GM12878 (cell line): ENCODE results near the gene IL16. TPM values are rescaled to one million over a fixed set of nuclear protein-coding genes. Genes with fewer than 3 reads are reported as not detected.

Experiments
- ATAC-seq: fragments of 200-7000 bp; cut with Tn5 transposase; 3 replicates; pipeline ENCODE4 v1.9.1; 2020; ENCODE audit warnings: mild to moderate bottlenecking, moderate library complexity
- BruUV-seq: library from RNA; stranded (reverse); fragments of 400-500 nt; replicated peaks from 2 replicates; lab custom pipeline; 2021; lab: Mats Ljungman, UMichigan
- CTCF ChIA-PET: fragments of 300-600 bp; sonication (Branson Sonifier 250); formaldehyde crosslinking; extraction: SDS; loops from one replicate; lab custom pipeline; 2021; ENCODE audit warnings: inconsistent platforms; lab: Yijun Ruan, JAX
- POLR2A ChIA-PET: fragments of 350-600 bp; formaldehyde crosslinking; extraction: SDS; loops from one replicate; lab custom pipeline; 2021; ENCODE audit warnings: inconsistent platforms; lab: Charles Lee
- RAD21 ChIA-PET: fragments of 300-600 bp; sonication (Branson Sonifier 250); formaldehyde crosslinking; loops from one replicate; lab custom pipeline; 2023; ENCODE audit warnings: antibody characterized with exemption; ENCODE audit not compliant: unreplicated experiment; lab: Charles Lee
- SMC1A ChIA-PET: fragments of 300-600 bp; sonication (Branson Sonifier 250); formaldehyde crosslinking; loops from one replicate; lab custom pipeline; 2023; ENCODE audit not compliant: unreplicated experiment, uncharacterized antibody; lab: Charles Lee
- DNase-seq: peaks from one replicate; pipeline ENCODE4 v3.0.0-alpha.2; 2011; ENCODE audit warnings: low read depth, low spot score
- FAIRE-seq: peaks from 3 replicates; lab custom pipeline; 2011; peaks lifted over from hg19 to GRCh38; lab: Jason Lieb, UNC
- H2AFZ ChIP-seq: 2 replicates; pipeline ENCODE4 v1.6.0; 2011; ENCODE audit warnings: low read depth, low read length, control low read depth; ENCODE audit not compliant: control insufficient read depth
- H3K27ac ChIP-seq: 2 replicates; pipeline ENCODE4 v1.5.1; 2011; ENCODE audit warnings: control low read depth; ENCODE audit not compliant: control insufficient read depth, insufficient read depth
- H3K27me3 ChIP-seq, 2 experiments: replicated peaks in 1 of 2; 2 replicates each; pipeline versions ENCODE4 v1.6.0 to v1.6.1; 2011; ENCODE audit warnings: low read length in 1 of 2; ENCODE audit not compliant: control insufficient read depth in 2 of 2, insufficient read depth in 2 of 2
- H3K36me3 ChIP-seq, 2 experiments: 2 replicates each; pipeline ENCODE4 v1.5.1; 2011; ENCODE audit warnings: low read length in 1 of 2; ENCODE audit not compliant: control insufficient read depth in 2 of 2, insufficient read depth in 2 of 2
- H3K4me1 ChIP-seq: 2 replicates; pipeline ENCODE4 v1.6.1; 2011; ENCODE audit warnings: mild to moderate bottlenecking, low read length, moderate library complexity, mixed read lengths; ENCODE audit not compliant: control insufficient read depth, insufficient read depth
- H3K4me2 ChIP-seq: 2 replicates; pipeline ENCODE4 v1.6.0; 2011; ENCODE audit warnings: control low read depth; ENCODE audit not compliant: control insufficient read depth, insufficient read depth
- H3K4me3 ChIP-seq: fragments of 200-600 bp; sonication (generic); 2 replicates; pipeline ENCODE4 v1.5.1; 2016
- H3K79me2 ChIP-seq: 2 replicates; pipeline ENCODE4 v1.6.0; 2011; ENCODE audit warnings: low read length; ENCODE audit not compliant: control insufficient read depth, insufficient read depth
- H3K9ac ChIP-seq: 2 replicates; pipeline ENCODE4 v1.8.0; 2011; ENCODE audit warnings: low read length, control low read depth, mixed read lengths; ENCODE audit not compliant: control insufficient read depth, insufficient read depth
- H3K9me3 ChIP-seq: replicated peaks from 3 replicates; pipeline ENCODE4 v1.5.1; 2011; ENCODE audit warnings: mild to moderate bottlenecking, low read length; ENCODE audit not compliant: control insufficient read depth, insufficient read depth
- H4K20me1 ChIP-seq: 2 replicates; pipeline ENCODE4 v1.6.0; 2011; ENCODE audit not compliant: control insufficient read depth, insufficient read depth
- PBX3 ChIP-seq: IDR thresholded peaks from 2 replicates; pipeline ENCODE4 v1.6.1; 2011; ENCODE audit warnings: mild to moderate bottlenecking, low read depth, low read length, moderate library complexity; ENCODE audit not compliant: insufficient replicate concordance
- SUZ12 ChIP-seq: fragments of 200-600 bp; sonication (generic); IDR thresholded peaks from one replicate; pipeline ENCODE4 v1.6.1; 2018; ENCODE audit warnings: antibody characterized with exemption, mild to moderate bottlenecking; ENCODE audit not compliant: unreplicated experiment
- TBL1XR1 ChIP-seq: IDR thresholded peaks from 2 replicates; pipeline ENCODE4 v1.6.1; 2012; ENCODE audit warnings: low read depth, low read length, improper control_type of control experiment
- ZBED1 ChIP-seq: IDR thresholded peaks from 2 replicates; pipeline ENCODE4 v1.6.1; 2016; ENCODE audit warnings: borderline replicate concordance
- WGBS: methylation state at CpG from one replicate; pipeline ENCODE4 v1.1.6; 2016; ENCODE audit warnings: low lambda C conversion rate; ENCODE audit not compliant: insufficient replicate concordance, insufficient coverage; ENCODE audit errors: missing lambda C conversion rate; 5-methylcytosine and 5-hydroxymethylcytosine counted together
- in situ Hi-C: fragments of 300-500 bp; cut with MboI; formaldehyde crosslinking; loops from 9 replicates; pipeline ENCODE4 v1.14.3; 2018; ENCODE audit warnings: mixed read lengths
- intact Hi-C: fragments of 100-400 bp; cut with micrococcal nuclease; formaldehyde crosslinking; loops from one replicate; pipeline ENCODE4 v1.14.2; 2022; ENCODE audit not compliant: unreplicated experiment
- polyA plus RNA-seq, 11 experiments: library from polyadenylated mRNA; depleted of rRNA in 4 of 11; unstranded in 6 of 11; stranded (reverse) in 5 of 11; fragments of >200 nt; fragmentation: Nextera tagmentation in 4 of 11; fragmentation: Illumina TruSeq in 1 of 11; extraction: Ambion mirVana in 4 of 11; extraction: Trizol in 1 of 11; gene quantifications; 1 replicate in 1 of 11; 2 replicates in 10 of 11; pipeline versions ENCODE4 v1.2.1 to v1.2.3, GENCODE V29; 2011 to 2016; ENCODE audit warnings: inconsistent platforms in 2 of 11, missing spikeins in 2 of 11, low read depth in 1 of 11
- total RNA-seq, 4 experiments: library from RNA; depleted of rRNA in 3 of 4; stranded (reverse); fragments of >200 nt in 3 of 4; fragmentation: Illumina TruSeq in 1 of 4; extraction: Trizol in 1 of 4; gene quantifications; 2 replicates each; pipeline versions ENCODE4 v1.2.1 to v1.2.3, GENCODE V29; 2013 to 2021

Gene IL16
- total and polyA plus RNA-seq, 10 of the 15 experiments (the other 5 are each of a cell fraction or from before 2014, with no cell fraction given) = 21.7 to 206 (median 44.5) TPM

- in situ Hi-C loops (loop anchor here (10.0 kb wide), 1 partner anchor 805 kb away; no protein-coding TSS in a partner anchor), intact Hi-C loops (no loop called here)
- FAIRE-seq = no peak
Measured at GRCh38 chr15:81259760-81260298, 63.1 kb downstream of the IL16 start.

More at GRCh38 chr15:81259760-81260298, 63.1 kb downstream of the IL16 start:
- ChIA-PET CTCF (interaction anchor here (0.7 to 2.3 kb wide), 4 partner anchors 9 to 154 kb away, joined by 3 to 13 read pairs (median 6); no protein-coding TSS in a partner anchor), RAD21 (interaction anchor here (1.7 kb wide), 1 partner anchor 104 kb away, joined by 5 read pairs; no protein-coding TSS in a partner anchor), POLR2A (interaction anchor here (0.6 kb wide), 1 partner anchor 100 kb away, joined by 3 read pairs; no protein-coding TSS in a partner anchor), SMC1A (interaction anchor here (0.9 to 1.8 kb wide), 6 partner anchors 9 to 156 kb away, joined by 3 to 5 read pairs (median 4); no protein-coding TSS in a partner anchor)
- Histone ChIP-seq H3K4me3 (no peak overlapping the region), H4K20me1 (no peaks in the 10 kb centered on the region), H3K4me1 (no peaks in the 10 kb centered on the region), H3K9ac (no peak overlapping the region), H3K4me2 (no peak overlapping the region), H3K9me3 (no peaks in the 10 kb centered on the region), H2AFZ (no peak overlapping the region), H3K36me3 (no peaks in the 10 kb centered on the region), H3K79me2 (no peaks in the 10 kb centered on the region), H3K27ac (no peak overlapping the region), H3K27me3 (peaks cover 0 to 3% of the 10 kb centered on the region in 2 experiments; a peak in 2 of 4 replicates)
- no peak for ATAC-seq
- no peak for DNase-seq
- TF ChIP-seq TBL1XR1 = no peak
- TF ChIP-seq ZBED1 = no peak
- TF ChIP-seq SUZ12 = no peak
- TF ChIP-seq PBX3 = no peak
- BruUV-seq = no TSS peak
- WGBS = 24% methylated on average over 4 of the region's 4 CpGs
